HepG2 (cell line): Measurements from ENCODE around the gene KRT79. TPM values are rescaled to one million over a fixed set of nuclear protein-coding genes. Genes with fewer than 3 reads are reported as not detected.

ENCODE experiments used
- ATAC-seq: fragments of 200-7000 bp; cut with Tn5 transposase; 3 replicates; pipeline ENCODE4 v1.9.1; 2020; ENCODE audit warnings: mild to moderate bottlenecking, moderate library complexity
- BruUV-seq: library from RNA; stranded (reverse); fragments of 400-500 nt; replicated peaks from 2 replicates; lab custom pipeline; 2021; lab: Mats Ljungman, UMichigan
- CTCF ChIA-PET: fragments of 300-600 bp; formaldehyde crosslinking; extraction: SDS; loops from one replicate; lab custom pipeline; 2021; ENCODE audit warnings: low total read pairs, inconsistent platforms, low intra/inter-chr PET ratio; lab: Yijun Ruan, JAX
- POLR2A ChIA-PET: fragments of 350-600 bp; sonication (Branson Sonifier 250); formaldehyde crosslinking; loops from one replicate; lab custom pipeline; 2020; ENCODE audit warnings: antibody characterized with exemption, inconsistent platforms; lab: Yijun Ruan, JAX
- DNase-seq: peaks from one replicate; pipeline ENCODE4 v3.0.0-alpha.2; 2015; ENCODE audit warnings: low spot score
- FAIRE-seq: peaks from 3 replicates; lab custom pipeline; 2011; peaks lifted over from hg19 to GRCh38; lab: Jason Lieb, UNC
- H2AFZ ChIP-seq: one replicate; pipeline ENCODE4 v1.6.1; 2011; ENCODE audit warnings: low read length, inconsistent platforms
- H3K27ac ChIP-seq: fragments of 300-600 bp; 3 replicates; pipeline ENCODE4 v1.8.0; 2011; ENCODE audit warnings: mixed run types, mild to moderate bottlenecking, mixed read lengths, low read length, inconsistent platforms; ENCODE audit not compliant: insufficient read depth; ENCODE audit errors: extremely low read length
- H3K27me3 ChIP-seq, 2 experiments: fragments of 200-600 bp in 1 of 2; 2 replicates in 1 of 2; 3 replicates in 1 of 2; pipeline versions ENCODE4 v1.6.0 to v1.8.0; 2011; ENCODE audit warnings: low read length in 2 of 2, mild to moderate bottlenecking in 2 of 2, moderate library complexity in 2 of 2, inconsistent platforms in 1 of 2; ENCODE audit not compliant: insufficient read depth in 2 of 2, control insufficient read depth in 1 of 2
- H3K36me3 ChIP-seq, 2 experiments: fragments of 200-600 bp in 1 of 2; replicated peaks in 1 of 2; 2 replicates in 1 of 2; 3 replicates in 1 of 2; pipeline versions ENCODE4 v1.5.1 to v1.8.0; 2011; ENCODE audit warnings: low read length in 2 of 2, inconsistent platforms in 1 of 2; ENCODE audit not compliant: insufficient read depth in 2 of 2, control insufficient read depth in 1 of 2
- H3K4me1 ChIP-seq: 2 replicates; pipeline ENCODE4 v1.5.1; 2012; ENCODE audit warnings: low read length, inconsistent platforms; ENCODE audit not compliant: insufficient read depth
- H3K4me2 ChIP-seq: 2 replicates; pipeline ENCODE4 v1.6.0; 2011; ENCODE audit warnings: low read depth, low read length, inconsistent platforms
- H3K4me3 ChIP-seq, 3 experiments: fragments of 200-600 bp in 1 of 3; sonication (generic), shearing (Covaris generic) in 1 of 3; replicated peaks in 1 of 3; 2 replicates each; pipeline ENCODE4 v1.5.1; 2011 to 2016; ENCODE audit warnings: low read length in 3 of 3, inconsistent platforms in 2 of 3, low read depth in 2 of 3, mild to moderate bottlenecking in 2 of 3, control low read depth in 1 of 3, mixed read lengths in 1 of 3; ENCODE audit not compliant: insufficient read depth in 1 of 3
- H3K79me2 ChIP-seq: one replicate; pipeline ENCODE4 v1.6.1; 2011; ENCODE audit warnings: low read length, inconsistent platforms; ENCODE audit not compliant: insufficient read depth
- H3K9ac ChIP-seq: 2 replicates; pipeline ENCODE4 v1.6.0; 2011; ENCODE audit warnings: mild to moderate bottlenecking, low read depth, low read length, inconsistent platforms; ENCODE audit not compliant: insufficient read depth
- H3K9me3 ChIP-seq: 2 replicates; pipeline ENCODE4 v1.5.1; 2012; ENCODE audit warnings: mild to moderate bottlenecking, low read length
- H4K20me1 ChIP-seq: 2 replicates; pipeline ENCODE4 v1.6.0; 2011; ENCODE audit warnings: inconsistent platforms, mild to moderate bottlenecking, low read length, moderate library complexity; ENCODE audit not compliant: insufficient read depth
- EHMT2 ChIP-seq: fragments of 200-600 bp; sonication (generic); IDR thresholded peaks from 2 replicates; pipeline ENCODE4 v1.7.0; 2017; ENCODE audit warnings: antibody characterized with exemption, low read depth, low read length, borderline replicate concordance
- HNRNPLL ChIP-seq: fragments of 200-400 bp; formaldehyde crosslinking; IDR thresholded peaks from 2 replicates; pipeline ENCODE4 v1.6.1; 2017; ENCODE audit warnings: mild to moderate bottlenecking, low read depth, low read length; ENCODE audit not compliant: poor library complexity, severe bottlenecking
- PHF5A ChIP-seq: IDR thresholded peaks from one replicate; pipeline ENCODE4 v1.6.1; 2018; ENCODE audit warnings: low read depth, missing genetic modification reagents; ENCODE audit not compliant: unreplicated experiment
- PREB ChIP-seq: sonication (generic); formaldehyde crosslinking; IDR thresholded peaks from 2 replicates; pipeline ENCODE4 v1.4.0; 2020; ENCODE audit warnings: missing genetic modification reagents
- UBTF ChIP-seq: sonication (generic); formaldehyde crosslinking; IDR thresholded peaks from 2 replicates; pipeline ENCODE4 v1.4.0; 2020; ENCODE audit warnings: mild to moderate bottlenecking, missing genetic modification reagents
- ZFX ChIP-seq: sonication (generic); formaldehyde crosslinking; IDR thresholded peaks from 2 replicates; pipeline ENCODE4 v1.4.0; 2020; ENCODE audit warnings: mild to moderate bottlenecking, low read depth, missing genetic modification reagents, moderate library complexity
- ZNF362 ChIP-seq: sonication (generic); formaldehyde crosslinking; IDR thresholded peaks from 2 replicates; pipeline ENCODE4 v1.4.0; 2020; ENCODE audit warnings: missing genetic modification reagents, mild to moderate bottlenecking, borderline replicate concordance
- ZNF609 ChIP-seq: sonication (generic); formaldehyde crosslinking; IDR thresholded peaks from 2 replicates; pipeline ENCODE4 v1.4.0; 2020; ENCODE audit warnings: mild to moderate bottlenecking, missing genetic modification reagents, borderline replicate concordance
- ZNF790 ChIP-seq: sonication (generic); formaldehyde crosslinking; IDR thresholded peaks from 2 replicates; pipeline ENCODE4 v1.8.0; 2022; ENCODE audit warnings: missing genetic modification reagents, mild to moderate bottlenecking, borderline replicate concordance
- WGBS: methylation state at CpG from one replicate; pipeline ENCODE4 v1.1.6; 2017; ENCODE audit warnings: low lambda C conversion rate; 5-methylcytosine and 5-hydroxymethylcytosine counted together
- in situ Hi-C: cut with HindIII; loops from 2 replicates; pipeline ENCODE4 v1.10.0; 2017; ENCODE audit warnings: low pct_unique_long_range_greater_than_20kb; ENCODE audit not compliant: extremely low pct_ligation_motif_present
- intact Hi-C: fragments of 100-400 bp; cut with micrococcal nuclease; formaldehyde crosslinking; loops from one replicate; pipeline ENCODE4 v1.10.0; 2022; ENCODE audit not compliant: unreplicated experiment
- polyA plus RNA-seq, 8 experiments: library from polyadenylated mRNA; depleted of rRNA in 3 of 8; stranded (reverse) in 7 of 8; unstranded in 1 of 8; fragments of >200 nt; fragmentation: Illumina TruSeq in 4 of 8; extraction: Trizol in 4 of 8; gene quantifications; 2 replicates each; pipeline versions ENCODE4 v1.2.1 to v1.2.3, GENCODE V29; 2011 to 2016; ENCODE audit warnings: low read depth in 4 of 8, missing spikeins in 1 of 8, mixed read lengths in 1 of 8; ENCODE audit not compliant: insufficient read depth in 1 of 8
- total RNA-seq, 5 experiments: library from RNA; depleted of rRNA; stranded (reverse); fragments of >200 nt; fragmentation: Illumina TruSeq; extraction: Trizol; gene quantifications; 2 replicates each; pipeline ENCODE4 v1.2.3, GENCODE V29; 2016; ENCODE audit warnings: low read depth in 1 of 5

The KRT79 gene
- total and polyA plus RNA-seq, 2 of the 13 experiments (the other 11 are each of a cell fraction or from before 2014, with no cell fraction given), result 0.09 TPM; not detected in 1

GRCh38 chr12:52834727-52835001 is 553 bp upstream of the KRT79 start (continued):
- TF ChIP-seq ZNF362 (CRISPR knock-in tag) (no peak), PREB (no peak)

GRCh38 chr12:52832985-52833905 is 866 bp downstream of the KRT79 start:
- no peak overlapping the region for H3K4me3 ChIP-seq
- intact Hi-C loops (no loop called here), in situ Hi-C loops (no loop called here)
- H3K27me3 ChIP-seq, result peaks cover 5 to 39% of the 10 kb centered on the region in 2 experiments
- no peaks in the 10 kb centered on the region for H3K36me3 ChIP-seq
- H3K27ac ChIP-seq, result no peak overlapping the region
- FAIRE-seq (no peak), DNase-seq (no peak), ATAC-seq (no peak)
- H3K4me2 ChIP-seq, result no peak overlapping the region
- no peak overlapping the region for H3K9ac ChIP-seq
- no peaks in the 10 kb centered on the region for H3K9me3 ChIP-seq
- H3K79me2 ChIP-seq, result no peaks in the 10 kb centered on the region
- H2AFZ ChIP-seq, result no peak overlapping the region
- 49% methylated on average over 12 of the region's 20 CpGs for WGBS
- ChIA-PET POLR2A (no interaction called here), CTCF (no interaction called here)
- no peaks in the 10 kb centered on the region for H4K20me1 ChIP-seq
- BruUV-seq, result no TSS peak
- H3K4me1 ChIP-seq, result no peaks in the 10 kb centered on the region
- TF ChIP-seq PHF5A (CRISPR knock-in tag) (no peak), UBTF (CRISPR knock-in tag) (no peak), ZNF790 (CRISPR knock-in tag) (no peak), HNRNPLL (no peak), ZFX (CRISPR knock-in tag) (no peak), EHMT2 (no peak), ZNF609 (no peak)
